Activated CD8-positive, alpha-beta T cell treated with anti-CD3 and anti-CD28 coated beads, Interleukin-2, amount 10 ng/mL, durations not matched to agents 7 days and 5 days (primary cell): Measurements from ENCODE around the gene STOX1. TPM values are rescaled to one million over a fixed set of nuclear protein-coding genes. Genes with fewer than 3 reads are reported as not detected.
A peak's percentile ranks its signal among the peaks of the same experiment; 100 is the strongest.
"Not testable (repeated sequence)": the region's sequence is repeated elsewhere in the genome, so short reads cannot be mapped to it uniquely, and the experiment has no call there.

Source experiments
- ATAC-seq: fragments of 150-1000 bp; cut with Tn5 transposase; one replicate; pipeline ENCODE4 v1.10.0; 2021; ENCODE audit warnings: moderate library complexity
- CTCF ChIA-PET: fragments of 350-600 bp; sonication (Branson Sonifier 250); formaldehyde crosslinking; loops from one replicate; lab custom pipeline; 2021; ENCODE audit warnings: antibody characterized with exemption; lab: Charles Lee
- POLR2A ChIA-PET: fragments of 350-600 bp; sonication (Branson Sonifier 250); formaldehyde crosslinking; loops from one replicate; lab custom pipeline; 2021; ENCODE audit warnings: antibody characterized with exemption; lab: Charles Lee
- DNase-seq: peaks from one replicate; pipeline ENCODE4 v3.0.0-alpha.2; 2020
- H3K27ac Mint-ChIP-seq: one replicate; pipeline ENCODE4 v1.8.0; 2021; ENCODE audit warnings: mild to moderate bottlenecking, mixed read lengths
- H3K27me3 Mint-ChIP-seq: one replicate; pipeline ENCODE4 v1.8.0; 2021; ENCODE audit warnings: low read depth, mixed read lengths
- H3K36me3 Mint-ChIP-seq: one replicate; pipeline ENCODE4 v1.8.0; 2021; ENCODE audit warnings: low read depth, mixed read lengths
- H3K4me1 Mint-ChIP-seq: one replicate; pipeline ENCODE4 v1.8.0; 2021; ENCODE audit warnings: low read depth, mixed read lengths
- H3K4me3 Mint-ChIP-seq: one replicate; pipeline ENCODE4 v1.8.0; 2021; ENCODE audit warnings: mild to moderate bottlenecking, mixed read lengths
- H3K9me3 Mint-ChIP-seq: one replicate; pipeline ENCODE4 v1.8.0; 2022; ENCODE audit warnings: mixed read lengths; ENCODE audit not compliant: insufficient read depth
- total RNA-seq, 2 experiments: library from RNA; stranded (reverse); gene quantifications; one replicate each; pipeline ENCODE4 v1.2.3, GENCODE V29; 2021

STOX1 gene
- total RNA-seq, 2 experiments from 2014 or later = 0.42 to 0.52 TPM

- POLR2A ChIA-PET, H3K9me3 Mint-ChIP-seq, DNase-seq, H3K27ac Mint-ChIP-seq, H3K4me1 Mint-ChIP-seq, H3K36me3 Mint-ChIP-seq, H3K27me3 Mint-ChIP-seq, H3K4me3 Mint-ChIP-seq, ATAC-seq, CTCF ChIA-PET: not testable (repeated sequence)
These were observed 16.5 kb upstream of the STOX1 start for GRCh38 chr10:68810830-68811229.

GRCh38 chr10:68811314-68812009 is 15.9 kb upstream of the STOX1 start:
- no peak for DNase-seq
- Mint-ChIP-seq H3K4me3 (no peak overlapping the region), H3K4me1 (no peaks in the 10 kb centered on the region), H3K9me3 (no peaks in the 10 kb centered on the region), H3K27ac (no peak overlapping the region), H3K36me3 (no peaks in the 10 kb centered on the region), H3K27me3 (no peaks in the 10 kb centered on the region)
- CTCF ChIA-PET = no interaction called here
- POLR2A ChIA-PET = no interaction called here
- ATAC-seq = no peak

DNA sequence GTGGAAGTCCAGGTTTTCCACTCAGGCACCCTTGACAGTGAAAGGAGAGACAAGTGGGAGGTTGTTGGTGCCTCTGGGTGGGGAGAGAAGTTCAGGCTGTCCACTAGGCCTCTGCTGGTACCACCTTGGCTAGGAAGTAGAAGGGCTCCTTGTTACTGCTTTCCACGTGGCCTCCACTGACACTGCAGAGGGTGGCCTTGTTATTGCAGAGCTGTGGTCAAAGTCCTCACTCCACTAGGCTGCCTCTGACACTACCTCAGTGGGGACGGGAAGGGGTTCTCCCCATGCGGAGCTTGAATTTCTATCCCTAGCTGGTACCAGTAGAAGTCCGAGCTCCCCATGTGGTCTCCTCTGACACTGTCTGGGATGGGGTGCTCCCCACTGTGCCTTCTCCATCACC is 14.9 kb upstream of the STOX1 start:
- H3K27ac Mint-ChIP-seq = no peak overlapping the region
- no peaks in the 10 kb centered on the region for H3K9me3 Mint-ChIP-seq
- H3K36me3 Mint-ChIP-seq = no peaks in the 10 kb centered on the region
- no peak for ATAC-seq
- DNase-seq = no peak
- H3K4me1 Mint-ChIP-seq = no peaks in the 10 kb centered on the region
- CTCF ChIA-PET = no interaction called here
- no peak overlapping the region for H3K4me3 Mint-ChIP-seq
- POLR2A ChIA-PET = interaction anchor here (1.0 kb wide), 1 partner anchor 88 kb away, joined by 3 read pairs; the partner anchor contains the start of gene DDX50
- no peaks in the 10 kb centered on the region for H3K27me3 Mint-ChIP-seq

DNA sequence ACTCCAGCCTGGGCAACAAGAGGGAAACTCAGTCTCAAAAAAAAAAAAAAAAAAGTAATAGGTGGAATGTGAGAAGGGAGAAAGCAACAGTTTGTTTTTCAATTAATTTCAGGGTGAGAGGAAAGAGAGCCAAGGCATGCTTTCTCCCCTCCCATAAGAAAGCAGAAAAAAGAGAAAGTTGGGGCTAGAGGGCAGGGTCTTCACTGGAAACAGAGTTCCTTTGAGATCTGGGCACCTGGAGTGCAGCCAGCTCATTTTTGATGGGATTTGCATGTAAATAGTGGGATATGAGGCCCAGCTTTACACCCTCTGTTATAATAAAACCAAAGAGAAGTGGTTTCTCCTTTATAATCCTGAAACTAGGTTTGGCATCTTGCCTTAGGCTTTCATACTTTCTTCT is 13.8 kb upstream of the STOX1 start:
- DNase-seq (no peak), ATAC-seq (no peak)
- POLR2A ChIA-PET = no interaction called here
- Mint-ChIP-seq H3K4me1 (no peaks in the 10 kb centered on the region), H3K27me3 (no peaks in the 10 kb centered on the region), H3K9me3 (no peaks in the 10 kb centered on the region), H3K27ac (no peak overlapping the region), H3K4me3 (no peak overlapping the region), H3K36me3 (no peaks in the 10 kb centered on the region)
- CTCF ChIA-PET = interaction anchor here (0.7 kb wide), 1 partner anchor 2000 kb away, joined by 3 read pairs; no protein-coding TSS in a partner anchor

- POLR2A ChIA-PET = no interaction called here
These were observed 10.4 kb upstream of the STOX1 start for GRCh38 chr10:68816796-68817412.

GRCh38 chr10:68820359-68820758 is 7.0 kb upstream of the STOX1 start:
- H3K36me3 Mint-ChIP-seq, POLR2A ChIA-PET, H3K4me1 Mint-ChIP-seq, ATAC-seq, H3K9me3 Mint-ChIP-seq, H3K27me3 Mint-ChIP-seq, H3K27ac Mint-ChIP-seq, H3K4me3 Mint-ChIP-seq, DNase-seq: not testable (repeated sequence)
- CTCF ChIA-PET = interaction anchor here (1.1 kb wide), 1 partner anchor 77 kb away, joined by 3 read pairs; no protein-coding TSS in a partner anchor

More at GRCh38 chr10:68816796-68817412, 10.4 kb upstream of the STOX1 start:
- CTCF ChIA-PET = no interaction called here
- Mint-ChIP-seq H3K4me1 (no peaks in the 10 kb centered on the region), H3K36me3 (no peaks in the 10 kb centered on the region), H3K9me3 (no peaks in the 10 kb centered on the region), H3K27me3 (no peaks in the 10 kb centered on the region), H3K27ac (no peak overlapping the region), H3K4me3 (no peak overlapping the region)
- DNase-seq (no peak), ATAC-seq (no peak)

DNA sequence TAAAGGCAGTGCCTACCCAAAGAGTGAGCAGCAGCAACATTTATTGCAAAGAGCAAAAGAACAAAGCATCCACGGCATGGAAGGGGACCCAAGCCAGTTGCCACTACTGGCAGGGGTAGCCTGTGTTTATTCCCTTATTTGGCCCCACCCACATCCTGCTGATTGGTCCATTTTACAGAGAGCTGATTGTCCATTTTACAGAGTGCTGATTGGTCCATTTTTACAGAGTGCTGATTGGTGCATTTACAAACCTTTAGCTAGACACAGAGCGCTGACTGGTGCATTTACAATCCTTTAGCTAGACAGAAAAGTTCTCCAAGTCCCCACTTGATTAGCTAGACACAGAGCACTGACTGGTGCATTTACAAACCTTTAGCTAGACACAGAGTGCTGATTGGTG is 4.7 kb upstream of the STOX1 start:
- H3K4me3 Mint-ChIP-seq, H3K27ac Mint-ChIP-seq, ATAC-seq, H3K36me3 Mint-ChIP-seq, DNase-seq, H3K27me3 Mint-ChIP-seq, CTCF ChIA-PET, H3K9me3 Mint-ChIP-seq, H3K4me1 Mint-ChIP-seq: not testable (repeated sequence)
- POLR2A ChIA-PET = interaction anchor here (0.7 kb wide), 1 partner anchor 49 kb away, joined by 3 read pairs; no protein-coding TSS in a partner anchor

DNA sequence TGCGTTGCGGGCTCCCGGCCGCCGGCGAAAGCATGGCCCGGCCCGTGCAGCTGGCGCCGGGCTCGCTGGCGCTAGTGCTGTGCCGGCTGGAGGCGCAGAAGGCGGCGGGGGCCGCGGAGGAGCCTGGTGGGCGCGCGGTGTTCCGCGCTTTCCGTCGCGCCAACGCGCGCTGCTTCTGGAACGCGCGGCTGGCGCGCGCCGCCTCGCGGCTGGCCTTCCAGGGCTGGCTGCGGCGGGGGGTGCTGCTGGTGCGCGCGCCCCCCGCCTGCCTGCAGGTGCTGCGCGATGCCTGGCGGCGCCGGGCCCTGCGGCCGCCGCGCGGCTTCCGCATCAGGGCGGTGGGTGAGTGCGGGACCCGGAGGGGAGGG is 245 bp downstream of the STOX1 start:
- ChIA-PET POLR2A (interaction anchor here (0.7 to 0.8 kb wide), 2 partner anchors 128 to 356 kb away, joined by 3 to 4 read pairs; partner anchors contain the start of genes DDX21 and DNA2), CTCF (interaction anchor here (0.7 to 1.2 kb wide), 5 partner anchors 40 to 129 kb away, joined by 3 to 5 read pairs (median 3); partner anchors contain the start of gene DDX21)
- not testable (repeated sequence) for ATAC-seq, H3K9me3 Mint-ChIP-seq, H3K27ac Mint-ChIP-seq, H3K36me3 Mint-ChIP-seq, DNase-seq, H3K4me3 Mint-ChIP-seq
- H3K4me1 Mint-ChIP-seq = peaks cover 14% of the 10 kb centered on the region
- H3K27me3 Mint-ChIP-seq = peaks cover 21% of the 10 kb centered on the region

- H3K27ac Mint-ChIP-seq, H3K36me3 Mint-ChIP-seq, CTCF ChIA-PET, H3K9me3 Mint-ChIP-seq, POLR2A ChIA-PET, DNase-seq: not testable (repeated sequence)
- Mint-ChIP-seq H3K4me1 (peaks cover 14% of the 10 kb centered on the region), H3K27me3 (peaks cover 21% of the 10 kb centered on the region), H3K4me3 (peak overlapping the region; percentile 42)
- ATAC-seq = peak; percentile 59
These were observed 811 bp downstream of the STOX1 start for GRCh38 chr10:68828083-68828601.

DNA sequence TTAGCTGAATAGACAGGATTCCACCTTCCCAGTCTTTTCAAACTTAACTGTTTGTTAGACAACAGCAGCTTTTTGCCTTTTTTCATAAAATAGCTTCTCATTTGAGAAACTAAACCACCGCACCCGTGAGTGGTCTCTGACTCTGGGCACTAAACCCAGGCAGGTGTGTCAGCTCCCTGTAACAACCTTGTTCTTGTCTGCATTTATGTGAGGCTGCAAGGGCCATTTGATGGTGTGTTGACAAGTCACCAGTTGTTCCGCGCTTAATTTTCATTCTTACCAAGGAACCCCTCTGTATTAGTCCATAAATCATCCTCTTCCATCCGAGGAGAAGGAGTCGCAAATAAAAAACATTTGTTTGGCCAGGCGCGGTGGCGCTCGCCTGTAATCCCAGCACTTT is 1.5 kb downstream of the STOX1 start:
- Mint-ChIP-seq H3K27me3 (peaks cover 21% of the 10 kb centered on the region), H3K4me3 (peak overlapping the region; percentile 42), H3K36me3 (no peaks in the 10 kb centered on the region), H3K27ac (no peak overlapping the region), H3K4me1 (peaks cover 14% of the 10 kb centered on the region), H3K9me3 (no peaks in the 10 kb centered on the region)
- ChIA-PET POLR2A (no interaction called here), CTCF (no interaction called here)
- no peak for DNase-seq
- no peak for ATAC-seq

DNA sequence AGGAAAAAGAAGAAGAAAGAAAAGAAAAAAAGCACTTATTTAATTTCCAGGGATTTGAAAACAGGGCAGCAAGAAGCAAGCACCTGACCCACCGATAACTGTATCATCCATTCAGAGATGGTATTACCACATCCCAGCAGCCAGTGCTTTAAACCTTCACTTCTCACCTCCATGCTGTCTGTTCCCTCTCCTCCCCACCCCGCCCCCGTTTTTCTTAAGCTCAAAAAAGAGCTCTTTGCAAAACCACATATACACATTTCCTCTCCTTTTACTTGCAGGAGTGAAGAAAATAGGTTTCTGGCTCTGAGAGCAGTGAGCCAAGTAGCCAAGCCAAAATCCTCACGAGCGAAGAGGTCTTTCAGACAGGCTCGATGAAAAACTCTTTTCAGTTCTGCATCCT is 2.2 kb downstream of the STOX1 start:
- ChIA-PET POLR2A (no interaction called here), CTCF (no interaction called here)
- ATAC-seq = no peak
- Mint-ChIP-seq H3K27me3 (peaks cover 21% of the 10 kb centered on the region), H3K4me3 (no peak overlapping the region), H3K9me3 (no peaks in the 10 kb centered on the region), H3K36me3 (no peaks in the 10 kb centered on the region), H3K27ac (no peak overlapping the region), H3K4me1 (peaks cover 14% of the 10 kb centered on the region)
- no peak for DNase-seq

GRCh38 chr10:68829952-68830351 is 2.6 kb downstream of the STOX1 start:
- POLR2A ChIA-PET = no interaction called here
- H3K36me3 Mint-ChIP-seq = no peaks in the 10 kb centered on the region
- DNase-seq = no peak
- no peaks in the 10 kb centered on the region for H3K9me3 Mint-ChIP-seq
- peaks cover 14% of the 10 kb centered on the region for H3K4me1 Mint-ChIP-seq
- H3K27ac Mint-ChIP-seq = no peak overlapping the region
- no peak overlapping the region for H3K4me3 Mint-ChIP-seq
- no peak for ATAC-seq
- CTCF ChIA-PET = no interaction called here
- peaks cover 18% of the 10 kb centered on the region for H3K27me3 Mint-ChIP-seq
